GM23248 (cell line): ENCODE results near the gene ARID4B.

Source experiments
- EZH2 ChIP-seq: fragments of 200-600 bp; sonication (generic); IDR thresholded peaks from 2 replicates; pipeline ENCODE4 v1.6.1; 2018; ENCODE audit warnings: antibody characterized with exemption, mild to moderate bottlenecking; ENCODE audit not compliant: insufficient read depth, poor library complexity, severe bottlenecking
- EZH2phosphoT487 ChIP-seq: fragments of 200-600 bp; sonication (generic); IDR thresholded peaks from 2 replicates; pipeline ENCODE4 v1.6.1; 2018; ENCODE audit warnings: antibody characterized with exemption, moderate library complexity, mild to moderate bottlenecking, low read depth; ENCODE audit not compliant: insufficient read depth

DNA sequence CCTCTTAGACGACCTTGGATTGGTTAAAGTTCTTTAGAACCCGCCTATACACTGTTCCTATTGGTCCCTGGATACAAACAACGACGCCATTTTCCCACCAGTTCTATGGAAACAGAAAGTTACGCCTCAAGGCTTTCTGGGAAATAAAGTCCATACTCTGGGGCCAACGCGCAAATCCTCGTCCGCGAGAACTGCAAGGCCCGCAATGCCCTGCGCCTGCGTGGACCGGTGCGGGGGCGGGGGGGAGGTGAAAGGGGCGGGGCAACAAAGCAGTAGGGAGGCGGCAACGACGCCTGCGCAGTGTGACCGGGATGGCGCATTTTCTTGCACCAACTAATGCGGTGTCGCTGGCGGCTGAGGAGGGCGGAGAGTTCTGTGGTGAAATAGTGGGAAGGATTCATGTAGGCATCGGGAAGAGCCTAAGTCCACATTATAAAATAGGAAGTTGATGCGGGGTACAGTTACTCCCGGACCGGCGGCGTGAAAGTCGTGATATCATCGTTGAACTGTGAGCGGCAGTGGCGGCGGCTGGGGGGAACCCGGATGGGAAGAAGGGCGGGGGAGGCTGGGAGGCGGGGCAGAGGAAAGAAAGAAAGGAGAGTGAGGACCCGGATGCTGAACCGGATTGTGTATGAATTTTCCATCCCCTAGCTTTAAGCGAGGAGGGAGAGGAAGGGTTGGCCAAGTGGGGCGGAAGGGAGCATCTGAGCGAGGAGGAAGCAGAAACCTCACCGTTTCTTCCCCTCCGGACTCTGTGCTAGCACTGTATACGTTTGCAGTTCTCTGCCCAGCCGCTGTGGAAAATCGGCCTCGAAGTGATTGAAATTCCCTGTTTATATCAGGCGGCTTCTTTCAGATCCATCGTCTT lies 526 bp upstream of the ARID4B start, which contains the start of gene GGPS1:
- no peak for TF ChIP-seq EZH2phosphoT487
- TF ChIP-seq EZH2, result no peak
